Frontal cortex (tissue), 4 donors: ENCODE measurements around the gene CYBC1. TPM values are rescaled to one million over a fixed set of nuclear protein-coding genes. Genes with fewer than 3 reads are reported as not detected.

ENCODE experiments used
- DNase-seq, 2 donors: peaks; one replicate each; pipeline ENCODE4 v3.0.0; 2012; ENCODE audit warnings: low spot score in 2 of 2
- FAIRE-seq: peaks from 2 replicates; lab custom pipeline; 2012; peaks lifted over from hg19 to GRCh38; lab: Jason Lieb, UNC
- total RNA-seq: library from RNA; depleted of rRNA; stranded (reverse); fragments of >200 nt; gene quantifications from one replicate; pipeline ENCODE4 v1.2.3, GENCODE V29; 2014
- donor health status: control.
- donor health status: control.
- donor health status: control.

The CYBC1 gene
- total RNA-seq, 1 donor from 2014 or later = 19.2 TPM

GRCh38 chr17:82452162-82452561 is 1.6 kb upstream of the CYBC1 start:
- FAIRE-seq (no peak), DNase-seq (no peak)

GRCh38 chr17:82449883-82450356 is 632 bp downstream of the CYBC1 start:
- no peak for DNase-seq
- no peak for FAIRE-seq

DNA sequence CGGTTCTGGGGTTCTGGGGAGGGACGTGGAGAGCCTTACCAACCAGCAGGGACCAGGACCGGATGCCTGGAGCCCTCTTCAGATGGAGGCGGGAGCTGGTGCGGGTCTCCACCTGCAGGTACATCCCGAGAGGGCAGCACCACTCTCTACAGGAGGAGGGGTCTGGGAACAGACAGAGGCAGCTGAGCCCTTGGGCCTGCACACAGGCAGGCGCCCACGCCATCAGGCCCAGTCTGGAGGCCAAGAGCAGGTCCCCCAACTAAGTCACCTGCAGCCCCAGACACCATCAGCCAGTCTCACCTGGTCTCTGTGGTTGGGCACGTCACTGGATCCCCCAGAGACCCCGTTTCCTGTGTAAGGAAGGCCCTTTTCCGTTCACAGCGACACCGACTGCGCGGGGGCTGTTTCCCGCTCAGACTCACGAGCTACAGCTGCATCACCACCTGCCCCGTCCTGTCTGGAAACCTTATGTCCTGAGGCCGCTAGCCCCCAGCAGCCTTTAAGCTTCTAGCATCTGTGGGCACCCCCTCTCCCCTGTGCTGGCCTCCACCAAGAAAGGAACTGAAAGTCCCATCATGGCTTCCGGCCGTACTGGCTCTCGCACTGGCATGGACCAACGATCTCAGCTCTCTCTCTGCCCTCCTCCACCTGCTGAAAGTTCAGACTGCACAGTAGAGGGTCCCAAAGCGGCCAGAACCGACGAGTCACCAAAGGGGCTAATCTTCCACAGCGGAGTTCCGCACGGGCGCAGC is 1.2 kb downstream of the CYBC1 start:
- no peak for DNase-seq
- no peak for FAIRE-seq

DNA sequence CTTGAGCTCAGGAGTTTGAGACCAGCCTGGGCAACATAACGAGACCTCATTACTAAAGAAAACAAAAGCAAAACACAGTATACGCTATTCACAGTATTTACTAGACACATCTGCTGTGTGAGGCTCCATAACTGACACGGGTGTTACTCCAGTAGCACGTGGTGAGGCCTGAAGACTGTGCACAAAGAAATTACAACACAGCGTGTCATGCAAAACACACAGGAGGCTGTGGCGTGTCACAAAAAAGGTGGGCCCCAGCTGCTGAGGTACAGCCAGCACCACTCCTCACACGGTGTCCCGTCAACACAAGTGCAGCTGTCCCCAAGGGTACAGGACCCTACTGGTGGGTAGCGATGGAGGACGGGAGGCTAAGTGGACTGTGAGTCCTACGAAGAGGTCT is 2.7 kb downstream of the CYBC1 start:
- FAIRE-seq (no peak), DNase-seq (no peak)

DNA sequence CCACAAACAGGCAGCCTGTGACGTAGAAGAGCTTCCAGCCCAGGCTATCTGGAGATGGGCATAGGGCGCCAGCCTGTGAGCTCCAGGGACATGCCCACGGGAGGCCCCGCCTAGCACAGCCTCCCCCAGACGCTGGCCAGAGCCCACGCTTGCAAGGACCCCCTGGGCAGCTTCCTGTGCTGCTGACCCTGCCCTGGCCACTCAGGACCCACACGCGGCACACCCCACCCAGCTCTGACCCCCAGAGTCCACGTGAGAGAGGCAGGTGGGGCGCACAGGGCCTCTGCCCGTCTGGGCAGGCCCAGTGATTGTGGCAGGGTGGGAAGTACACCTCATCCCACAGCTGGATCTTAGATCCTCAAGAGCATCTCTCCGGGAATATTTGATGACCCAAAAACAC is 3.9 kb downstream of the CYBC1 start:
- DNase-seq (no peak), FAIRE-seq (no peak)

GRCh38 chr17:82446124-82446523 is 4.4 kb downstream of the CYBC1 start:
- DNase-seq (no peak), FAIRE-seq (no peak)

GRCh38 chr17:82445542-82445941 is 5.0 kb downstream of the CYBC1 start:
- FAIRE-seq (no peak), DNase-seq (no peak)

- no peak for DNase-seq
- FAIRE-seq = no peak
Observed at GRCh38 chr17:82444941-82445521, 5.5 kb downstream of the CYBC1 start.

- FAIRE-seq (no peak), DNase-seq (no peak)
Observed at GRCh38 chr17:82444284-82444893, 6.2 kb downstream of the CYBC1 start.

- DNase-seq (no peak), FAIRE-seq (no peak)
Observed at GRCh38 chr17:82443465-82444283, 6.9 kb downstream of the CYBC1 start.

- no peak for FAIRE-seq
- no peak for DNase-seq
Observed at GRCh38 chr17:82442643-82443464, 7.7 kb downstream of the CYBC1 start.

GRCh38 chr17:82441691-82442487 is 8.7 kb downstream of the CYBC1 start:
- no peak for FAIRE-seq
- no peak for DNase-seq

GRCh38 chr17:82440991-82441627 is 9.4 kb downstream of the CYBC1 start:
- DNase-seq (no peak), FAIRE-seq (no peak)

DNA sequence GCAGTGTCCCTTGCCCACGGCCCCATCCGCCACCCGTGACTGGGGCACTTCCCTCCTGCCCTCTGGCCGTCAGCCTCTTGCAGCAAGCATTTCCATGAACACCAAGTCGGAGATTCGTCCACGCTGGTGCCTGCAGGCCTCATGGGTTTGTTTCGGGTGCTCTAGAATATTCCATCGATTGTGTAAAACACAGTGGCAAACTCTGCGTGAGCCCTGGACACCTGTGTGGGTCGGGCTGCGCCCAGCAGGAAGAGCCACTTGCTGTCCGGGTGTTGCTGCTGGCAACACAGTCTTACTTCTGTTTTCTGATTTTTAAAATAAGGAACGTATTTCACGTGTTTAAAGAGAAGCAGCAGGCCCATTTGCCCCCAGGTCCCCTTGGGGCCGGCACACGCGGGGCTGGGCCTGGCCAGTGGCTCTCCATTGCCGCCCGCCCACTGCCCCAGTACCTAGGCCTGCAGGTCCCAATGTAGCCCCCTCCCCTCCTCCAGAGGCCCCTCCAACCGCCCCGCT is 10.0 kb downstream of the CYBC1 start:
- FAIRE-seq (no peak), DNase-seq (peak in 1 of 2 donors; percentile 58)

- DNase-seq (no peak), FAIRE-seq (no peak)
Observed at GRCh38 chr17:82439829-82440365, 10.7 kb downstream of the CYBC1 start.

GRCh38 chr17:82439194-82439828 is 11.2 kb downstream of the CYBC1 start:
- no peak for DNase-seq
- no peak for FAIRE-seq
